Mesodermal cell (in vitro differentiated cells): ENCODE data around the gene R3HDM1.
"Not testable (repeated sequence)": the region's sequence is repeated elsewhere in the genome, so short reads cannot be mapped to it uniquely, and the experiment has no call there.

Source experiments
- H3K27ac ChIP-seq: 2 replicates; pipeline ENCODE4 v1.7.0; 2013; ENCODE audit warnings: mild to moderate bottlenecking, low read depth, low read length, moderate library complexity; ENCODE audit not compliant: severe bottlenecking
- H3K36me3 ChIP-seq: 2 replicates; pipeline ENCODE4 v1.7.1; 2013; ENCODE audit warnings: mild to moderate bottlenecking, low read length, moderate library complexity; ENCODE audit not compliant: control insufficient read depth, insufficient read depth
- H3K4me1 ChIP-seq: one replicate; pipeline ENCODE4 v1.7.1; 2013; ENCODE audit warnings: mild to moderate bottlenecking, low read length; ENCODE audit not compliant: insufficient read depth, control insufficient read depth, poor library complexity, severe bottlenecking
- H3K4me3 ChIP-seq: 2 replicates; pipeline ENCODE4 v1.7.0; 2013; ENCODE audit warnings: low read length, control low read depth, mild to moderate bottlenecking; ENCODE audit not compliant: insufficient read depth, poor library complexity, severe bottlenecking; ENCODE audit errors: extremely low read depth
- H3K9me3 ChIP-seq: 2 replicates; pipeline ENCODE4 v1.7.1; 2013; ENCODE audit warnings: mild to moderate bottlenecking, low read length, moderate library complexity; ENCODE audit not compliant: control insufficient read depth
- WGBS, 2 experiments: methylation state at CpG; one replicate each; pipeline ENCODE4 v1.1.5; 2013; ENCODE audit warnings: missing lambda C conversion rate in 2 of 2; ENCODE audit not compliant: insufficient coverage in 2 of 2; 5-methylcytosine and 5-hydroxymethylcytosine counted together

Gene R3HDM1

GRCh38 chr2:135638825-135639224 is 107.5 kb downstream of the R3HDM1 start:
- Histone ChIP-seq H3K9me3 (no peaks in the 10 kb centered on the region), H3K4me3 (no peak overlapping the region), H3K4me1 (no peaks in the 10 kb centered on the region), H3K36me3 (peaks cover 17% of the 10 kb centered on the region), H3K27ac (no peak overlapping the region)
- WGBS, 2 experiments: 86 to 90% methylated on average over 3 of the region's 3 CpGs

- Histone ChIP-seq H3K27ac (no peak overlapping the region), H3K4me3 (no peak overlapping the region), H3K4me1 (no peaks in the 10 kb centered on the region), H3K36me3 (peaks cover 28% of the 10 kb centered on the region), H3K9me3 (no peaks in the 10 kb centered on the region)
- WGBS, 2 experiments: 88 to 100% methylated on average over 5 to 6 of the region's 7 CpGs
These were observed 110.1 kb downstream of the R3HDM1 start for GRCh38 chr2:135641156-135642068.

GRCh38 chr2:135647836-135648579 is 116.7 kb downstream of the R3HDM1 start:
- peaks cover 30% of the 10 kb centered on the region for H3K36me3 ChIP-seq
- H3K4me1 ChIP-seq: no peaks in the 10 kb centered on the region
- H3K4me3 ChIP-seq: no peak overlapping the region
- H3K27ac ChIP-seq: no peak overlapping the region
- WGBS, 2 experiments: 80 to 89% methylated on average over 1 of the region's 2 CpGs
- no peaks in the 10 kb centered on the region for H3K9me3 ChIP-seq

GRCh38 chr2:135650721-135651120 is 119.4 kb downstream of the R3HDM1 start:
- Histone ChIP-seq H3K4me1 (no peaks in the 10 kb centered on the region), H3K9me3 (no peaks in the 10 kb centered on the region), H3K27ac (no peak overlapping the region), H3K36me3 (peaks cover 32% of the 10 kb centered on the region), H3K4me3 (no peak overlapping the region)
- WGBS, 2 experiments: 100% methylated on average over 1 of the region's 1 CpG; no CpG with 5 or more reads in 1 of the 2 experiments

GRCh38 chr2:135651717-135652116 is 120.4 kb downstream of the R3HDM1 start:
- Histone ChIP-seq H3K36me3 (peaks cover 28% of the 10 kb centered on the region), H3K4me1 (no peaks in the 10 kb centered on the region), H3K27ac (no peak overlapping the region), H3K4me3 (no peak overlapping the region), H3K9me3 (no peaks in the 10 kb centered on the region)
- 90 to 97% methylated on average over 3 of the region's 3 CpGs for WGBS, 2 experiments

- peaks cover 27% of the 10 kb centered on the region for H3K36me3 ChIP-seq
- H3K9me3 ChIP-seq, H3K4me3 ChIP-seq, H3K4me1 ChIP-seq, H3K27ac ChIP-seq: not testable (repeated sequence)
- 97 to 100% methylated on average over 4 to 5 of the region's 5 CpGs for WGBS, 2 experiments
These were observed 123.0 kb downstream of the R3HDM1 start for GRCh38 chr2:135654239-135654638.

- Histone ChIP-seq H3K27ac (no peak overlapping the region), H3K4me1 (no peaks in the 10 kb centered on the region), H3K36me3 (peaks cover 33% of the 10 kb centered on the region), H3K4me3 (no peak overlapping the region), H3K9me3 (no peaks in the 10 kb centered on the region)
- WGBS, 2 experiments: 83 to 84% methylated on average over 2 to 8 of the region's 12 CpGs
These were observed 126.7 kb downstream of the R3HDM1 start for GRCh38 chr2:135657806-135658582.

GRCh38 chr2:135662088-135662487 is 130.8 kb downstream of the R3HDM1 start:
- WGBS, 2 experiments: no CpG with 5 or more reads among the region's 1 CpG
- peaks cover 31% of the 10 kb centered on the region for H3K36me3 ChIP-seq
- H3K9me3 ChIP-seq: no peaks in the 10 kb centered on the region
- no peak overlapping the region for H3K27ac ChIP-seq
- H3K4me1 ChIP-seq: peaks cover 10% of the 10 kb centered on the region
- H3K4me3 ChIP-seq: no peak overlapping the region

GRCh38 chr2:135663148-135663700 is 131.9 kb downstream of the R3HDM1 start:
- Histone ChIP-seq H3K27ac (no peak overlapping the region), H3K9me3 (no peaks in the 10 kb centered on the region), H3K36me3 (peaks cover 27% of the 10 kb centered on the region), H3K4me1 (peaks cover 10% of the 10 kb centered on the region), H3K4me3 (no peak overlapping the region)

GRCh38 chr2:135664623-135665068 is 133.4 kb downstream of the R3HDM1 start:
- no peaks in the 10 kb centered on the region for H3K9me3 ChIP-seq
- H3K36me3 ChIP-seq: peaks cover 25% of the 10 kb centered on the region
- no peak overlapping the region for H3K4me3 ChIP-seq
- peak overlapping the region; percentile 19 for H3K27ac ChIP-seq
- H3K4me1 ChIP-seq: peaks cover 10% of the 10 kb centered on the region
